DMS53 treated with DMSO at 0.1 percent for 48 hours (cell line): ENCODE results near the gene GNPTAB.

Experiments used
- DNase-seq: peaks from one replicate; lab custom pipeline; 2025; ENCODE audit not compliant: unreplicated experiment; lab: John Stamatoyannopoulos, UW

The GNPTAB gene

GRCh38 chr12:101809208-101809607 is 21.6 kb downstream of the GNPTAB start:
- no peak for DNase-seq

- DNase-seq: no peak
Observed at GRCh38 chr12:101806265-101806664, 24.5 kb downstream of the GNPTAB start.

GRCh38 chr12:101804409-101804808 is 26.4 kb downstream of the GNPTAB start:
- DNase-seq: no peak

- DNase-seq: no peak
Observed at GRCh38 chr12:101803978-101804377, 26.8 kb downstream of the GNPTAB start.

- DNase-seq: no peak
Observed at GRCh38 chr12:101802486-101802885, 28.3 kb downstream of the GNPTAB start.

- no peak for DNase-seq
Observed at GRCh38 chr12:101799774-101800173, 31.0 kb downstream of the GNPTAB start.

- no peak for DNase-seq
Observed at GRCh38 chr12:101795786-101796185, 35.0 kb downstream of the GNPTAB start.

- DNase-seq: no peak
Observed at GRCh38 chr12:101795013-101795412, 35.7 kb downstream of the GNPTAB start.

- DNase-seq: no peak
Observed at GRCh38 chr12:101794574-101794973, 36.2 kb downstream of the GNPTAB start.

- no peak for DNase-seq
Observed at GRCh38 chr12:101793401-101793800, 37.4 kb downstream of the GNPTAB start.

GRCh38 chr12:101792046-101792931 is 38.5 kb downstream of the GNPTAB start:
- DNase-seq: no peak

GRCh38 chr12:101789171-101789570 is 41.6 kb downstream of the GNPTAB start:
- DNase-seq: no peak

- DNase-seq: no peak
Observed at GRCh38 chr12:101785671-101786070, 45.1 kb downstream of the GNPTAB start.

- DNase-seq: no peak
Observed at GRCh38 chr12:101784376-101784775, 46.4 kb downstream of the GNPTAB start.

GRCh38 chr12:101783838-101784237 is 46.9 kb downstream of the GNPTAB start:
- DNase-seq: no peak

GRCh38 chr12:101783150-101783549 is 47.6 kb downstream of the GNPTAB start:
- DNase-seq: no peak

- no peak for DNase-seq
Observed at GRCh38 chr12:101782273-101782731, 48.5 kb downstream of the GNPTAB start.

GRCh38 chr12:101781834-101782233 is 48.9 kb downstream of the GNPTAB start:
- DNase-seq: no peak

GRCh38 chr12:101780599-101780998 is 50.2 kb downstream of the GNPTAB start:
- DNase-seq: no peak

- DNase-seq: no peak
Observed at GRCh38 chr12:101779626-101780025, 51.1 kb downstream of the GNPTAB start.

GRCh38 chr12:101779200-101779599 is 51.6 kb downstream of the GNPTAB start:
- no peak for DNase-seq

- no peak for DNase-seq
Observed at GRCh38 chr12:101777978-101778377, 52.8 kb downstream of the GNPTAB start.

GRCh38 chr12:101777485-101777884 is 53.3 kb downstream of the GNPTAB start:
- no peak for DNase-seq
